GM23338 (cell line): ENCODE measurements around the gene CRHR1. TPM values are rescaled to one million over a fixed set of nuclear protein-coding genes. Genes with fewer than 3 reads are reported as not detected.

Experiments used
- ATAC-seq: fragments of 200-7000 bp; cut with Tn5 transposase; 3 replicates; pipeline ENCODE4 v1.9.1; 2020
- DNase-seq: peaks from one replicate; pipeline ENCODE4 v3.0.0-alpha.2; 2015; ENCODE audit warnings: low spot score
- H2AFZ ChIP-seq: fragments of 200-600 bp; sonication (generic); 2 replicates; pipeline ENCODE4 v1.8.0; 2016; ENCODE audit warnings: antibody characterized with exemption, mild to moderate bottlenecking, moderate library complexity
- H3F3A ChIP-seq: fragments of 200-600 bp; sonication (generic); replicated peaks from 2 replicates; pipeline ENCODE4 v1.8.0; 2017; ENCODE audit warnings: antibody characterized with exemption, mixed run types, low read depth
- H3K27ac ChIP-seq: fragments of 200-600 bp; sonication (generic); 2 replicates; pipeline ENCODE4 v1.6.1; 2016; ENCODE audit warnings: low read depth
- H3K27me3 ChIP-seq: fragments of 200-600 bp; sonication (generic); 2 replicates; pipeline ENCODE4 v1.8.0; 2016; ENCODE audit warnings: mild to moderate bottlenecking, mixed run types, moderate library complexity; ENCODE audit not compliant: insufficient read depth
- H3K36me3 ChIP-seq: fragments of 200-600 bp; sonication (generic); 2 replicates; pipeline ENCODE4 v1.8.0; 2016; ENCODE audit warnings: mild to moderate bottlenecking; ENCODE audit not compliant: insufficient read depth
- H3K4me1 ChIP-seq: fragments of 200-600 bp; sonication (generic); 2 replicates; pipeline ENCODE4 v1.8.0; 2016; ENCODE audit warnings: mild to moderate bottlenecking, moderate library complexity; ENCODE audit not compliant: insufficient read depth
- H3K4me2 ChIP-seq: fragments of 200-600 bp; sonication (generic); 2 replicates; pipeline ENCODE4 v1.7.1; 2017; ENCODE audit warnings: mixed run types
- H3K4me3 ChIP-seq: fragments of 200-600 bp; sonication (generic); 2 replicates; pipeline ENCODE4 v1.6.1; 2016; ENCODE audit warnings: mixed run types
- H3K79me2 ChIP-seq: fragments of 200-600 bp; sonication (generic); replicated peaks from 2 replicates; pipeline ENCODE4 v1.8.0; 2017; ENCODE audit warnings: mild to moderate bottlenecking; ENCODE audit not compliant: insufficient read depth
- H3K9me2 ChIP-seq: fragments of 200-600 bp; sonication (generic); 2 replicates; pipeline ENCODE4 v1.8.0; 2017; ENCODE audit not compliant: insufficient read depth
- H4K20me1 ChIP-seq: fragments of 200-600 bp; sonication (generic); replicated peaks from 2 replicates; pipeline ENCODE4 v1.8.0; 2017; ENCODE audit warnings: mild to moderate bottlenecking; ENCODE audit not compliant: insufficient read depth
- H3K27ac Mint-ChIP-seq: 2 replicates; pipeline ENCODE4 v1.8.0; 2020; ENCODE audit warnings: inconsistent platforms, mild to moderate bottlenecking, moderate library complexity, mixed read lengths
- H3K27me3 Mint-ChIP-seq: 3 replicates; pipeline ENCODE4 v1.8.0; 2022; ENCODE audit warnings: low read depth, mild to moderate bottlenecking, moderate library complexity, mixed read lengths, inconsistent platforms; ENCODE audit not compliant: insufficient read depth, poor library complexity
- H3K36me3 Mint-ChIP-seq: 3 replicates; pipeline ENCODE4 v1.8.0; 2021; ENCODE audit warnings: low read depth, mild to moderate bottlenecking, inconsistent platforms, moderate library complexity, mixed read lengths
- H3K4me1 Mint-ChIP-seq: 3 replicates; pipeline ENCODE4 v1.8.0; 2020; ENCODE audit warnings: mild to moderate bottlenecking, inconsistent platforms, mixed read lengths
- H3K4me3 Mint-ChIP-seq: 3 replicates; pipeline ENCODE4 v1.8.0; 2021; ENCODE audit warnings: moderate library complexity, mild to moderate bottlenecking, inconsistent platforms, mixed read lengths
- H3K9me3 Mint-ChIP-seq: 3 replicates; pipeline ENCODE4 v1.8.0; 2020; ENCODE audit warnings: moderate library complexity, mild to moderate bottlenecking, inconsistent platforms, mixed read lengths
- CREB1 ChIP-seq: fragments of 250-450 bp; sonication (Bioruptor Pico); IDR thresholded peaks from 2 replicates; pipeline ENCODE4 v1.5.0; 2020; ENCODE audit warnings: low read depth, mild to moderate bottlenecking, moderate library complexity
- ETS1 ChIP-seq: IDR thresholded peaks from 2 replicates; pipeline ENCODE4 v1.6.1; 2016; ENCODE audit warnings: antibody characterized with exemption
- EZH2phosphoT487 ChIP-seq: fragments of 200-600 bp; sonication (generic); IDR thresholded peaks from one replicate; pipeline ENCODE4 v1.8.1; 2018; ENCODE audit warnings: antibody characterized with exemption; ENCODE audit not compliant: unreplicated experiment
- JUNB ChIP-seq: IDR thresholded peaks from one replicate; pipeline ENCODE4 v1.6.1; 2016; ENCODE audit warnings: antibody characterized with exemption; ENCODE audit not compliant: unreplicated experiment
- NANOG ChIP-seq: IDR thresholded peaks from 2 replicates; pipeline ENCODE4 v1.6.1; 2016; ENCODE audit warnings: antibody characterized with exemption, borderline replicate concordance
- POLR2AphosphoS5 ChIP-seq: IDR thresholded peaks from 2 replicates; pipeline ENCODE4 v1.6.1; 2016; ENCODE audit warnings: antibody characterized with exemption, low read depth
- REST ChIP-seq: IDR thresholded peaks from one replicate; pipeline ENCODE4 v1.6.1; 2018; ENCODE audit warnings: antibody characterized with exemption; ENCODE audit not compliant: unreplicated experiment
- STAT1 ChIP-seq: IDR thresholded peaks from one replicate; pipeline ENCODE4 v1.6.1; 2016; ENCODE audit warnings: antibody characterized with exemption; ENCODE audit not compliant: unreplicated experiment
- ZNF331 ChIP-seq: fragments of 250-450 bp; sonication (Bioruptor Pico); IDR thresholded peaks from 2 replicates; pipeline ENCODE4 v1.5.0; 2020; ENCODE audit warnings: low read depth, mild to moderate bottlenecking, moderate library complexity
- polyA plus RNA-seq: library from polyadenylated mRNA; unstranded; fragments of >200 nt; fragmentation: Nextera tagmentation; extraction: Ambion mirVana; gene quantifications from 2 replicates; pipeline ENCODE4 v1.2.1, GENCODE V29; 2016
- total RNA-seq: library from RNA; depleted of rRNA; stranded (reverse); fragments of >200 nt; shearing (Covaris generic); gene quantifications from 2 replicates; pipeline ENCODE4 v1.2.3, GENCODE V29; 2014

Gene CRHR1
- total and polyA plus RNA-seq, 2 experiments from 2014 or later: 0.19 to 0.76 TPM

GRCh38 chr17:45775576-45776011 lies 8.5 kb upstream of the CRHR1 start:
- TF ChIP-seq NANOG (no peak), STAT1 (no peak)
- H3K4me3 ChIP-seq: no peak overlapping the region
- Mint-ChIP-seq H3K36me3 (no peaks in the 10 kb centered on the region), H3K4me1 (peaks cover 23% of the 10 kb centered on the region), H3K9me3 (no peaks in the 10 kb centered on the region; the same call in 2 of the 3 replicates), H3K27ac (no peak overlapping the region), H3K27me3 (peaks cover 8% of the 10 kb centered on the region), H3K4me3 (no peak overlapping the region)
- no peak overlapping the region for H3K27ac ChIP-seq
- no peak overlapping the region for H3K4me2 ChIP-seq
- H3K4me1 ChIP-seq: peaks cover 17% of the 10 kb centered on the region
- H3K36me3 ChIP-seq: no peaks in the 10 kb centered on the region
- H3K27me3 ChIP-seq: no peaks in the 10 kb centered on the region
- H3F3A ChIP-seq: no peaks in the 10 kb centered on the region
- no peak for ATAC-seq
- no peaks in the 10 kb centered on the region for H3K79me2 ChIP-seq
- H2AFZ ChIP-seq: no peak overlapping the region
- no peak for DNase-seq
- no peaks in the 10 kb centered on the region for H3K9me2 ChIP-seq
- H4K20me1 ChIP-seq: no peaks in the 10 kb centered on the region

GRCh38 chr17:45776896-45777295 lies 7.2 kb upstream of the CRHR1 start:
- H3K9me3 Mint-ChIP-seq: no peaks in the 10 kb centered on the region; the same call in 2 of the 3 replicates
- no peaks in the 10 kb centered on the region for H4K20me1 ChIP-seq
- H3K4me3 ChIP-seq: no peak overlapping the region
- H3K4me1 ChIP-seq: peaks cover 8% of the 10 kb centered on the region
- H3K4me3 Mint-ChIP-seq: no peak overlapping the region
- no peaks in the 10 kb centered on the region for H3K36me3 Mint-ChIP-seq
- H3K4me2 ChIP-seq: no peak overlapping the region
- no peaks in the 10 kb centered on the region for H3K79me2 ChIP-seq
- H3K9me2 ChIP-seq: no peaks in the 10 kb centered on the region
- peaks cover 8% of the 10 kb centered on the region; the same call in 1 of the 2 replicates for H3K27me3 ChIP-seq
- H3K27ac Mint-ChIP-seq: no peak overlapping the region
- ATAC-seq (no peak), DNase-seq (no peak)
- peaks cover 19% of the 10 kb centered on the region for H3K4me1 Mint-ChIP-seq
- TF ChIP-seq CREB1 (CRISPR knock-in tag): no peak
- TF ChIP-seq JUNB: no peak
- no peak for TF ChIP-seq ZNF331 (CRISPR knock-in tag)
- TF ChIP-seq EZH2phosphoT487: no peak
- TF ChIP-seq POLR2AphosphoS5: no peak
- no peak for TF ChIP-seq ETS1
- no peaks in the 10 kb centered on the region for H3K36me3 ChIP-seq
- H3K27me3 Mint-ChIP-seq: peaks cover 2% of the 10 kb centered on the region
- H2AFZ ChIP-seq: no peak overlapping the region
- no peaks in the 10 kb centered on the region for H3F3A ChIP-seq
- H3K27ac ChIP-seq: no peak overlapping the region

GRCh38 chr17:45777388-45777787 lies 6.7 kb upstream of the CRHR1 start:
- no peaks in the 10 kb centered on the region; the same call in 2 of the 3 replicates for H3K9me3 Mint-ChIP-seq
- Histone ChIP-seq H3K36me3 (no peaks in the 10 kb centered on the region), H3K4me1 (peaks cover 4% of the 10 kb centered on the region; the same call in 1 of the 2 replicates), H3K4me2 (no peak overlapping the region), H3K9me2 (no peaks in the 10 kb centered on the region), H3K79me2 (no peaks in the 10 kb centered on the region), H3K27me3 (peaks cover 13% of the 10 kb centered on the region), H3F3A (no peaks in the 10 kb centered on the region), H3K4me3 (no peak overlapping the region), H2AFZ (no peak overlapping the region), H3K27ac (no peak overlapping the region), H4K20me1 (no peaks in the 10 kb centered on the region)
- DNase-seq: no peak
- peak; percentile 58 for ATAC-seq
- H3K27ac Mint-ChIP-seq: no peak overlapping the region
- no peaks in the 10 kb centered on the region for H3K36me3 Mint-ChIP-seq
- H3K4me1 Mint-ChIP-seq: peaks cover 23% of the 10 kb centered on the region
- TF ChIP-seq REST (peak; percentile 79), ETS1 (no peak)
- peaks cover 6% of the 10 kb centered on the region for H3K27me3 Mint-ChIP-seq
- no peak overlapping the region for H3K4me3 Mint-ChIP-seq
